Gastrocnemius medialis (tissue), 4 donors: ENCODE measurements around the gene BHLHA15.

Experiments
- CTCF ChIP-seq, 5 experiments: fragments of 450-650 bp in 3 of 5; fragments of 200-600 bp in 2 of 5; sonication (generic) in 2 of 5; IDR thresholded peaks in 4 of 5; conservative IDR thresholded peaks in 1 of 5; 1 replicate in 4 of 5; 2 replicates in 1 of 5; pipeline ENCODE4 v1.5.1; 2016 to 2019; ENCODE audit warnings: antibody characterized with exemption in 5 of 5, mild to moderate bottlenecking in 3 of 5, moderate library complexity in 3 of 5
- POLR2A ChIP-seq, 2 donors: fragments of 450-650 bp; IDR thresholded peaks; one replicate each; pipeline ENCODE4 v1.6.1; 2017; ENCODE audit warnings: antibody characterized with exemption in 2 of 2, mild to moderate bottlenecking in 2 of 2, moderate library complexity in 2 of 2

GRCh38 chr7:98204670-98205069, 6.6 kb upstream of the BHLHA15 start:
- TF ChIP-seq CTCF (IDR thresholded peaks at IDR 0.05 in 4 of 5, conservative IDR thresholded peaks at IDR 0.05 in 1 of 5) (no peak), POLR2A (IDR thresholded peaks at IDR 0.05) (no peak)
